Activated CD8-positive, alpha-beta memory T cell treated with anti-CD3 and anti-CD28 coated beads for 1 hour (primary cell): ENCODE results near the gene KBTBD13.
A peak's percentile ranks its signal among the peaks of the same experiment; 100 is the strongest.
"Not testable (repeated sequence)": the region's sequence is repeated elsewhere in the genome, so short reads cannot be mapped to it uniquely, and the experiment has no call there.

Source experiments
- DNase-seq, 2 donors: peaks; one replicate each; pipeline ENCODE4 v3.0.0-alpha.2; 2020; ENCODE audit warnings: low read depth in 1 of 2; ENCODE audit errors: extremely low read depth in 1 of 2

Gene KBTBD13

GRCh38 chr15:65087873-65088642, 11.5 kb downstream of the KBTBD13 start:
- DNase-seq = no peak

GRCh38 chr15:65088643-65089021, 12.1 kb downstream of the KBTBD13 start:
- DNase-seq = no peak

- no peak for DNase-seq
Observed at GRCh38 chr15:65089206-65089824, 12.8 kb downstream of the KBTBD13 start.

GRCh38 chr15:65091946-65092770, 15.6 kb downstream of the KBTBD13 start:
- DNase-seq = no peak

GRCh38 chr15:65092911-65093792, 16.6 kb downstream of the KBTBD13 start:
- no peak for DNase-seq

- DNase-seq = not testable (repeated sequence)
Observed at GRCh38 chr15:65093793-65094170, 17.2 kb downstream of the KBTBD13 start.

GRCh38 chr15:65094294-65094995, 17.9 kb downstream of the KBTBD13 start:
- no peak for DNase-seq

GRCh38 chr15:65095011-65095746, 18.6 kb downstream of the KBTBD13 start:
- no peak for DNase-seq

GRCh38 chr15:65095747-65096104, 19.2 kb downstream of the KBTBD13 start:
- no peak for DNase-seq

- no peak for DNase-seq
Observed at GRCh38 chr15:65096481-65097385, 20.2 kb downstream of the KBTBD13 start.

- DNase-seq = no peak
Observed at GRCh38 chr15:65097651-65098263, 21.2 kb downstream of the KBTBD13 start.

- no peak for DNase-seq
Observed at GRCh38 chr15:65099336-65099735, 22.8 kb downstream of the KBTBD13 start.

- DNase-seq = not testable (repeated sequence)
Observed at GRCh38 chr15:65099801-65100200, 23.3 kb downstream of the KBTBD13 start.

- no peak for DNase-seq
Observed at GRCh38 chr15:65100442-65100841, 23.9 kb downstream of the KBTBD13 start.

GRCh38 chr15:65101411-65101890, 24.9 kb downstream of the KBTBD13 start:
- DNase-seq = peak in 1 of 2 donors; percentile 12

- DNase-seq = no peak
Observed at GRCh38 chr15:65101891-65102708, 25.6 kb downstream of the KBTBD13 start.

GRCh38 chr15:65102912-65103311, 26.4 kb downstream of the KBTBD13 start:
- no peak for DNase-seq
